PC-9 (cell line): ENCODE results near the gene ACSL3.

ENCODE experiments used
- EZH2 ChIP-seq: fragments of 200-600 bp; sonication (generic); IDR thresholded peaks from 2 replicates; pipeline ENCODE4 v1.8.0; 2017; ENCODE audit warnings: antibody characterized with exemption, low read depth
- TF ChIP-seq, protein P1 (sequence below): fragments of 200-600 bp; sonication (generic); conservative IDR thresholded peaks from 2 replicates; pipeline ENCODE4 v1.6.1; 2017; ENCODE audit warnings: mixed run types, antibody characterized with exemption, mild to moderate bottlenecking, moderate library complexity

DNA sequence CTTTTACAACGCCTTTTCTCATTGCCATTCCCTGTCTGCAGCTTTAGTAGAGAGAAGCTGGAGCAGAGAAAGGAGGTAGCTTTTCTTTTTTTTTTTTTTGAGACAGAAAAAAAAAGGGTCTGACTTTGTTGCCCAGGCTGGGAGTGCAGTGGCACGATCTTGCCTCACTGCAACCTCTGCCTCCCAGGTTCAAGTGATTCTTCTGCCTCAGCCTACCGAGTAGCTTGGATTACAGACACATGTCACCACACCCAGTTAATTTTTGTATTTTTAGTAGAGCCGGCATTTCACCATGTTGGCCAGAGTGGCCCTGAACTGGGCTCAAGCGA, 25.0 kb upstream of the ACSL3 start:
- TF ChIP-seq, protein P1, sequence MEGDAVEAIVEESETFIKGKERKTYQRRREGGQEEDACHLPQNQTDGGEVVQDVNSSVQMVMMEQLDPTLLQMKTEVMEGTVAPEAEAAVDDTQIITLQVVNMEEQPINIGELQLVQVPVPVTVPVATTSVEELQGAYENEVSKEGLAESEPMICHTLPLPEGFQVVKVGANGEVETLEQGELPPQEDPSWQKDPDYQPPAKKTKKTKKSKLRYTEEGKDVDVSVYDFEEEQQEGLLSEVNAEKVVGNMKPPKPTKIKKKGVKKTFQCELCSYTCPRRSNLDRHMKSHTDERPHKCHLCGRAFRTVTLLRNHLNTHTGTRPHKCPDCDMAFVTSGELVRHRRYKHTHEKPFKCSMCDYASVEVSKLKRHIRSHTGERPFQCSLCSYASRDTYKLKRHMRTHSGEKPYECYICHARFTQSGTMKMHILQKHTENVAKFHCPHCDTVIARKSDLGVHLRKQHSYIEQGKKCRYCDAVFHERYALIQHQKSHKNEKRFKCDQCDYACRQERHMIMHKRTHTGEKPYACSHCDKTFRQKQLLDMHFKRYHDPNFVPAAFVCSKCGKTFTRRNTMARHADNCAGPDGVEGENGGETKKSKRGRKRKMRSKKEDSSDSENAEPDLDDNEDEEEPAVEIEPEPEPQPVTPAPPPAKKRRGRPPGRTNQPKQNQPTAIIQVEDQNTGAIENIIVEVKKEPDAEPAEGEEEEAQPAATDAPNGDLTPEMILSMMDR, result no peak
- no peak for TF ChIP-seq EZH2
